Activated CD8-positive, alpha-beta T cell treated with anti-CD3 and anti-CD28 coated beads, Interleukin-2, amount 10 ng/mL, durations not matched to agents 7 days and 5 days (primary cell): ENCODE data around the gene MIOX. TPM values are rescaled to one million over a fixed set of nuclear protein-coding genes. Genes with fewer than 3 reads are reported as not detected.

Source experiments
- ATAC-seq: fragments of 150-1000 bp; cut with Tn5 transposase; one replicate; pipeline ENCODE4 v1.10.0; 2021; ENCODE audit warnings: moderate library complexity
- CTCF ChIA-PET: fragments of 350-600 bp; sonication (Branson Sonifier 250); formaldehyde crosslinking; loops from one replicate; lab custom pipeline; 2021; ENCODE audit warnings: antibody characterized with exemption; lab: Charles Lee
- POLR2A ChIA-PET: fragments of 350-600 bp; sonication (Branson Sonifier 250); formaldehyde crosslinking; loops from one replicate; lab custom pipeline; 2021; ENCODE audit warnings: antibody characterized with exemption; lab: Charles Lee
- DNase-seq: peaks from one replicate; pipeline ENCODE4 v3.0.0-alpha.2; 2020
- H3K27ac Mint-ChIP-seq: one replicate; pipeline ENCODE4 v1.8.0; 2021; ENCODE audit warnings: mild to moderate bottlenecking, mixed read lengths
- H3K27me3 Mint-ChIP-seq: one replicate; pipeline ENCODE4 v1.8.0; 2021; ENCODE audit warnings: low read depth, mixed read lengths
- H3K36me3 Mint-ChIP-seq: one replicate; pipeline ENCODE4 v1.8.0; 2021; ENCODE audit warnings: low read depth, mixed read lengths
- H3K4me1 Mint-ChIP-seq: one replicate; pipeline ENCODE4 v1.8.0; 2021; ENCODE audit warnings: low read depth, mixed read lengths
- H3K4me3 Mint-ChIP-seq: one replicate; pipeline ENCODE4 v1.8.0; 2021; ENCODE audit warnings: mild to moderate bottlenecking, mixed read lengths
- H3K9me3 Mint-ChIP-seq: one replicate; pipeline ENCODE4 v1.8.0; 2022; ENCODE audit warnings: mixed read lengths; ENCODE audit not compliant: insufficient read depth
- total RNA-seq, 2 experiments: library from RNA; stranded (reverse); gene quantifications; one replicate each; pipeline ENCODE4 v1.2.3, GENCODE V29; 2021

MIOX gene
- total RNA-seq, 2 experiments from 2014 or later: 0.40 TPM; not detected in 1

- H3K36me3 Mint-ChIP-seq: peaks cover 47% of the 10 kb centered on the region
- ATAC-seq (peak; percentile 34), DNase-seq (no peak)
- ChIA-PET CTCF (interaction anchor here (0.7 to 3.0 kb wide), 4 partner anchors 17 to 164 kb away, joined by 3 to 11 read pairs (median 4); no protein-coding TSS in a partner anchor), POLR2A (no interaction called here)
- peaks cover 2% of the 10 kb centered on the region for H3K4me1 Mint-ChIP-seq
- no peak overlapping the region for H3K27ac Mint-ChIP-seq
- H3K27me3 Mint-ChIP-seq: no peaks in the 10 kb centered on the region
- H3K9me3 Mint-ChIP-seq: no peaks in the 10 kb centered on the region
- no peak overlapping the region for H3K4me3 Mint-ChIP-seq
Observed at GRCh38 chr22:50456466-50457234, 30.0 kb upstream of the MIOX start.

- peaks cover 2% of the 10 kb centered on the region for H3K4me1 Mint-ChIP-seq
- no peaks in the 10 kb centered on the region for H3K9me3 Mint-ChIP-seq
- no peak overlapping the region for H3K4me3 Mint-ChIP-seq
- DNase-seq (no peak), ATAC-seq (no peak)
- ChIA-PET CTCF (interaction anchor here (1.3 to 1.5 kb wide), 2 partner anchors 39 to 67 kb away, joined by 3 to 4 read pairs; partner anchors contain the start of gene SCO2), POLR2A (interaction anchor here (1.0 kb wide), 1 partner anchor 11 kb away, joined by 3 read pairs; no protein-coding TSS in a partner anchor)
- no peak overlapping the region for H3K27ac Mint-ChIP-seq
- peaks cover 47% of the 10 kb centered on the region for H3K36me3 Mint-ChIP-seq
- H3K27me3 Mint-ChIP-seq: no peaks in the 10 kb centered on the region
Observed at GRCh38 chr22:50459016-50459415, 27.6 kb upstream of the MIOX start.

- Mint-ChIP-seq H3K27me3 (no peaks in the 10 kb centered on the region), H3K4me3 (no peak overlapping the region), H3K9me3 (no peaks in the 10 kb centered on the region), H3K4me1 (peaks cover 2% of the 10 kb centered on the region), H3K27ac (no peak overlapping the region), H3K36me3 (peaks cover 43% of the 10 kb centered on the region)
- ATAC-seq: no peak
- POLR2A ChIA-PET: interaction anchor here (1.0 kb wide), 1 partner anchor 10 kb away, joined by 3 read pairs; no protein-coding TSS in a partner anchor
- CTCF ChIA-PET: interaction anchor here (1.3 to 1.5 kb wide), 2 partner anchors 38 to 66 kb away, joined by 3 to 4 read pairs; partner anchors contain the start of gene SCO2
- DNase-seq: no peak
Observed at GRCh38 chr22:50459496-50460140, 27.0 kb upstream of the MIOX start.

GRCh38 chr22:50460938-50461337 is 25.7 kb upstream of the MIOX start:
- Mint-ChIP-seq H3K36me3 (peaks cover 42% of the 10 kb centered on the region), H3K27ac (no peak overlapping the region), H3K9me3 (no peaks in the 10 kb centered on the region), H3K27me3 (no peaks in the 10 kb centered on the region), H3K4me3 (no peak overlapping the region), H3K4me1 (peaks cover 2% of the 10 kb centered on the region)
- DNase-seq (no peak), ATAC-seq (no peak)
- CTCF ChIA-PET: interaction anchor here (1.3 kb wide), 1 partner anchor 12 kb away, joined by 4 read pairs; no protein-coding TSS in a partner anchor
- POLR2A ChIA-PET: interaction anchor here (1.2 kb wide), 1 partner anchor 9 kb away, joined by 5 read pairs; no protein-coding TSS in a partner anchor

DNA sequence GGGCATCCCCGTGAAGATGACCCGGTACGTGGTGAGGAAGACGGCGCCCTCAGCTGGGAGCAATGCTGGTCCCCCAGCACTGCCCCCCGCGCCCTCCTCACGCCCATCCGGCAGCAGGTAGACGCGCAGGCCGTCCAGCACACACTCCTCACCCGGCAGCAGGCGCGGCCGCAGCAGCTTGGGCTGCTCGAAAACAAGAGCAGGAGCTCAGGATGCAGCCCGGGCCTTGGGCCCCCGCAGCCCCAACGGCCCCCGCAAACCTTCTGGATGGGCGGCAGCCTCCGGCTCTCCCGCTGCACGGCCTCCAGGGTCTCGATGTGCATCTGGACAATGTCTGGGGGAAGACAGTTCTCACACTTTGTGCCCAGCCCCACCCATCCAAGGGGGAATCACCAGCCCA is 25.1 kb upstream of the MIOX start:
- no peak overlapping the region for H3K4me3 Mint-ChIP-seq
- DNase-seq (no peak), ATAC-seq (no peak)
- peaks cover 5% of the 10 kb centered on the region for H3K4me1 Mint-ChIP-seq
- H3K9me3 Mint-ChIP-seq: no peaks in the 10 kb centered on the region
- H3K27ac Mint-ChIP-seq: no peak overlapping the region
- peaks cover 48% of the 10 kb centered on the region for H3K36me3 Mint-ChIP-seq
- ChIA-PET POLR2A (no interaction called here), CTCF (interaction anchor here (1.3 kb wide), 1 partner anchor 11 kb away, joined by 4 read pairs; no protein-coding TSS in a partner anchor)
- no peaks in the 10 kb centered on the region for H3K27me3 Mint-ChIP-seq

GRCh38 chr22:50461979-50462540 is 24.6 kb upstream of the MIOX start:
- Mint-ChIP-seq H3K27me3 (no peaks in the 10 kb centered on the region), H3K36me3 (peaks cover 50% of the 10 kb centered on the region), H3K4me1 (peaks cover 11% of the 10 kb centered on the region), H3K27ac (no peak overlapping the region), H3K9me3 (no peaks in the 10 kb centered on the region), H3K4me3 (no peak overlapping the region)
- DNase-seq (no peak), ATAC-seq (no peak)
- POLR2A ChIA-PET: no interaction called here
- CTCF ChIA-PET: no interaction called here

GRCh38 chr22:50463188-50463900 is 23.3 kb upstream of the MIOX start:
- ATAC-seq (no peak), DNase-seq (no peak)
- Mint-ChIP-seq H3K9me3 (no peaks in the 10 kb centered on the region), H3K4me1 (peaks cover 23% of the 10 kb centered on the region), H3K4me3 (no peak overlapping the region), H3K36me3 (peaks cover 47% of the 10 kb centered on the region), H3K27me3 (no peaks in the 10 kb centered on the region), H3K27ac (no peak overlapping the region)
- CTCF ChIA-PET: no interaction called here
- POLR2A ChIA-PET: interaction anchor here (1.5 kb wide), 1 partner anchor 63 kb away, joined by 3 read pairs; no protein-coding TSS in a partner anchor

GRCh38 chr22:50464451-50464850 is 22.2 kb upstream of the MIOX start:
- ChIA-PET POLR2A (interaction anchor here (1.5 kb wide), 1 partner anchor 62 kb away, joined by 3 read pairs; no protein-coding TSS in a partner anchor), CTCF (no interaction called here)
- H3K4me3 Mint-ChIP-seq: no peak overlapping the region
- no peaks in the 10 kb centered on the region for H3K9me3 Mint-ChIP-seq
- DNase-seq: no peak
- ATAC-seq: no peak
- peaks cover 33% of the 10 kb centered on the region for H3K4me1 Mint-ChIP-seq
- H3K36me3 Mint-ChIP-seq: peaks cover 45% of the 10 kb centered on the region
- no peak overlapping the region for H3K27ac Mint-ChIP-seq
- no peaks in the 10 kb centered on the region for H3K27me3 Mint-ChIP-seq

GRCh38 chr22:50465066-50465930 is 21.4 kb upstream of the MIOX start:
- H3K27me3 Mint-ChIP-seq: no peaks in the 10 kb centered on the region
- no peak for DNase-seq
- no peaks in the 10 kb centered on the region for H3K9me3 Mint-ChIP-seq
- H3K36me3 Mint-ChIP-seq: peaks cover 42% of the 10 kb centered on the region
- CTCF ChIA-PET: no interaction called here
- no peak for ATAC-seq
- H3K4me3 Mint-ChIP-seq: no peak overlapping the region
- peaks cover 39% of the 10 kb centered on the region for H3K4me1 Mint-ChIP-seq
- H3K27ac Mint-ChIP-seq: no peak overlapping the region
- POLR2A ChIA-PET: interaction anchor here (1.5 kb wide), 1 partner anchor 61 kb away, joined by 3 read pairs; no protein-coding TSS in a partner anchor

DNA sequence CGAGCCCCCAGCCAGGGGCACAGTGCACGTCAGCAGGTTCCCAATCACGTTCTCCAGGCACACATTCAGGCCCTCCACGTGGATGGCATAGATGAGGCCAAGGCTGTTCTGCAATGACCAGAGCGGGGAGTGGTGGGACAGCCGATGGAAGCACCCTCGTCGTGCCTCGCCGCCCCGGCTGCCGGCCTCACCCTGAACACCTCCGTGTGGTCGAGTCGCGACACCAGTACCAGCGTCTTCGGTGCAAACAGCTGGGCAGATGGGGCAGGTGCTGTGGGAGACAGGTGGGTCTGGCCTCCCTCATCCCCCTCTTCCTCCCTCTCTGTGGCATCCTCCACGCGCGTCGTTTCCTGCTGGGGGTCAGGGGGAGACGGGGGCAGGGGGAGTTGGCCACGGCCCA is 19.3 kb upstream of the MIOX start:
- peak overlapping the region; percentile 36 for H3K4me3 Mint-ChIP-seq
- no peak for ATAC-seq
- DNase-seq: no peak
- no peaks in the 10 kb centered on the region for H3K9me3 Mint-ChIP-seq
- peaks cover 47% of the 10 kb centered on the region for H3K36me3 Mint-ChIP-seq
- H3K4me1 Mint-ChIP-seq: peaks cover 59% of the 10 kb centered on the region
- peak overlapping the region; percentile 82 for H3K27ac Mint-ChIP-seq
- ChIA-PET POLR2A (interaction anchor here (2.0 kb wide), 1 partner anchor 154 kb away, joined by 10 read pairs; no protein-coding TSS in a partner anchor), CTCF (interaction anchor here (1.7 to 5.1 kb wide), 2 partner anchors 31 to 58 kb away, joined by 4 to 37 read pairs; partner anchors contain the start of gene SCO2)
- H3K27me3 Mint-ChIP-seq: no peaks in the 10 kb centered on the region
